HG03039 (cell line): ENCODE data around the gene EFTUD2.

Experiments
- ATAC-seq: cut with Tn5 transposase; IDR thresholded peaks from one replicate; pipeline ENCODE4 v1.9.1; 2021; ENCODE audit warnings: mild to moderate bottlenecking, moderate library complexity; ENCODE audit not compliant: unreplicated experiment

Gene EFTUD2

GRCh38 chr17:44889003-44889402 is 10.2 kb downstream of the EFTUD2 start:
- no peak for ATAC-seq

- no peak for ATAC-seq
Measured at GRCh38 chr17:44887971-44888954, 11.0 kb downstream of the EFTUD2 start.

- ATAC-seq = no peak
Measured at GRCh38 chr17:44887016-44887415, 12.2 kb downstream of the EFTUD2 start.

- ATAC-seq = no peak
Measured at GRCh38 chr17:44884941-44885340, 14.3 kb downstream of the EFTUD2 start.

- no peak for ATAC-seq
Measured at GRCh38 chr17:44881145-44881544, 18.1 kb downstream of the EFTUD2 start.

- no peak for ATAC-seq
Measured at GRCh38 chr17:44880062-44880461, 19.2 kb downstream of the EFTUD2 start.

- ATAC-seq = no peak
Measured at GRCh38 chr17:44879376-44879775, 19.9 kb downstream of the EFTUD2 start.

- no peak for ATAC-seq
Measured at GRCh38 chr17:44878627-44879221, 20.5 kb downstream of the EFTUD2 start.

- no peak for ATAC-seq
Measured at GRCh38 chr17:44877121-44877520, 22.1 kb downstream of the EFTUD2 start.

- no peak for ATAC-seq
Measured at GRCh38 chr17:44875761-44876160, 23.5 kb downstream of the EFTUD2 start.

GRCh38 chr17:44872131-44872768 is 27.0 kb downstream of the EFTUD2 start:
- ATAC-seq = no peak

GRCh38 chr17:44871556-44871955 is 27.7 kb downstream of the EFTUD2 start:
- no peak for ATAC-seq

- ATAC-seq = no peak
Measured at GRCh38 chr17:44867841-44868240, 31.4 kb downstream of the EFTUD2 start.

- ATAC-seq = no peak
Measured at GRCh38 chr17:44865931-44866330, 33.3 kb downstream of the EFTUD2 start.

GRCh38 chr17:44865231-44865660 is 34.0 kb downstream of the EFTUD2 start:
- ATAC-seq = no peak

- no peak for ATAC-seq
Measured at GRCh38 chr17:44864831-44865230, 34.4 kb downstream of the EFTUD2 start.

GRCh38 chr17:44863061-44863918 is 36.0 kb downstream of the EFTUD2 start:
- ATAC-seq = no peak

GRCh38 chr17:44862278-44862914 is 36.8 kb downstream of the EFTUD2 start:
- no peak for ATAC-seq

GRCh38 chr17:44859701-44860100 is 39.5 kb downstream of the EFTUD2 start:
- no peak for ATAC-seq

- ATAC-seq = no peak
Measured at GRCh38 chr17:44854192-44854591, 45.1 kb downstream of the EFTUD2 start.
